ENCODE results near the gene SPEG. TPM values are rescaled to one million over a fixed set of nuclear protein-coding genes. Genes with fewer than 3 reads are reported as not detected.

SPEG gene
- total RNA-seq, 1 experiment from 2014 or later = 56.6 TPM

- ChIA-PET POLR2A (no interaction called here), CTCF (interaction anchor here (1.3 to 1.8 kb wide), 2 partner anchors 17 to 21 kb away, joined by 3 to 6 read pairs; no protein-coding TSS in a partner anchor)
- no peak for ATAC-seq
Measured at GRCh38 chr2:219478916-219479315, 44.3 kb downstream of the SPEG start.

More at GRCh38 chr2:219478916-219479315, 44.3 kb downstream of the SPEG start:
- Histone ChIP-seq H3K36me3 (ENCODE audit: control insufficient read depth in 1 of 2, insufficient read depth in 2 of 2, low read length in 2 of 2) (no peaks in the 10 kb centered on the region; a peak in 1 of 4 replicates), H2AFZ (ENCODE audit: low read depth, low read length, poor library complexity, severe bottlenecking) (no peak overlapping the region), H3K9me3 (ENCODE audit: control insufficient read depth in 1 of 2, insufficient read depth in 1 of 2, low read depth in 1 of 2, low read length in 2 of 2) (no peaks in the 10 kb centered on the region), H4K20me1 (ENCODE audit: insufficient read depth) (no peaks in the 10 kb centered on the region), H3K79me2 (ENCODE audit: insufficient read depth, low read length) (no peaks in the 10 kb centered on the region), H3K9me2 (ENCODE audit: insufficient read depth) (no peaks in the 10 kb centered on the region), H3K4me2 (ENCODE audit: low read length) (no peak overlapping the region), H3K9ac (ENCODE audit: low read length) (no peak overlapping the region), H3K4me3 (replicated peaks in 1 of 2; ENCODE audit: low read depth in 1 of 2, low read length in 2 of 2) (no peak overlapping the region), H3K4me1 (ENCODE audit: control insufficient read depth in 1 of 2, insufficient read depth in 2 of 2, low read length in 2 of 2) (peaks cover 3 to 15% of the 10 kb centered on the region in 2 experiments; a peak in 3 of 4 replicates), H3K27ac (ENCODE audit: low read depth, low read length) (no peak overlapping the region), H3K27me3 (ENCODE audit: insufficient read depth, low read length) (no peaks in the 10 kb centered on the region)
- RAD21 ChIA-PET (ENCODE audit: low non-redundant PET in 1 of 2, low total read pairs in 2 of 2, uncharacterized antibody in 2 of 2, unreplicated experiment in 2 of 2) = no interaction called here
- DNase-seq (ENCODE audit: low read depth, low spot score) = no peak
- TF ChIP-seq CTCF (IDR thresholded peaks at IDR 0.05 in 2 of 3, conservative IDR thresholded peaks at IDR 0.05 in 1 of 3; ENCODE audit: borderline replicate concordance in 1 of 3, insufficient read depth in 1 of 3, low read depth in 2 of 3, low read length in 2 of 3) (no peak), ELF1 (IDR thresholded peaks at IDR 0.05; ENCODE audit: borderline replicate concordance, low read depth) (no peak), TCF7L2 (IDR thresholded peaks at IDR 0.05; ENCODE audit: borderline replicate concordance, extremely low read depth, insufficient read depth, insufficient read length) (no peak), EZH2 (IDR thresholded peaks at IDR 0.05) (no peak), POLR2A (IDR thresholded peaks at IDR 0.05; ENCODE audit: borderline replicate concordance, extremely low read depth, insufficient read depth, insufficient read length) (no peak), YY1 (IDR thresholded peaks at IDR 0.05; ENCODE audit: extremely low read depth, insufficient replicate concordance, low read depth, low read length) (no peak), POLR2AphosphoS5 (IDR thresholded peaks at IDR 0.05; ENCODE audit: low read depth, low read length) (no peak)
- no TSS peak for BruUV-seq (replicated peaks)
- intact Hi-C loops (cut with micrococcal nuclease) = no loop called here
